Measurements from ENCODE around the gene INIP. TPM values are rescaled to one million over a fixed set of nuclear protein-coding genes. Genes with fewer than 3 reads are reported as not detected.
A peak's percentile ranks its signal among the peaks of the same experiment; 100 is the strongest.

Gene INIP
- total and polyA plus RNA-seq, 2 experiments from 2014 or later, result 13.1 to 18.9 TPM

DNA sequence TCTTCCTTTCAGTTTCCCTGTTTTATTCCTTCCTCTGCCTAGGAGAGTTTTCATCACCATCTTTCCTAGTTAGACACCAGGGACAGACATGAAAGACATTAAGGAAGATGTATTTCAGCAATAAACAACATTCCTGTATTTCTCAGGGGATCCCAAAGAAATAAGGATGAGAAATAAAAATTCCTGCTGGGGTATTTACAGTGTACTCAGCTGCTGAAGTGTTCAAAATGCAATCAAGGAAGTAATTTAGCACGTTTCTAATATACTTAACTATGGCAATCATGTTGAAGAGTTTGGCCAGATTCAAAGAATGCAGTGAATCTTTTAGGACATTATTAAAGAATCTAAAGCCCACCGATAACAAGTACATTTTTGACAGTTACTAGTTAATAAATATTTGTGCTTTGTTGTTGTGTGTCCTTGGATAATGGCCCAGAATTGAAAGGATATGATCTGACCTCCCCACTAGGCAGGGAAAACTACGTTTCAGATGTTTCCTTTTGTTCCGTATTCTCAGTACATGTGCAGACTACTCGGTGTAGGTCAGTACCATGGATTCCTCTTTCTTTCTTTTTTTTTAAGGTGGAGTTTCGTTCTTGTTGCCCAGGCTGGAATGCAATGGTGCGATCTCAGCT is 46.8 kb downstream of the INIP start:
- no peaks in the 10 kb centered on the region for H3K36me3 ChIP-seq
- TF ChIP-seq, protein P1, sequence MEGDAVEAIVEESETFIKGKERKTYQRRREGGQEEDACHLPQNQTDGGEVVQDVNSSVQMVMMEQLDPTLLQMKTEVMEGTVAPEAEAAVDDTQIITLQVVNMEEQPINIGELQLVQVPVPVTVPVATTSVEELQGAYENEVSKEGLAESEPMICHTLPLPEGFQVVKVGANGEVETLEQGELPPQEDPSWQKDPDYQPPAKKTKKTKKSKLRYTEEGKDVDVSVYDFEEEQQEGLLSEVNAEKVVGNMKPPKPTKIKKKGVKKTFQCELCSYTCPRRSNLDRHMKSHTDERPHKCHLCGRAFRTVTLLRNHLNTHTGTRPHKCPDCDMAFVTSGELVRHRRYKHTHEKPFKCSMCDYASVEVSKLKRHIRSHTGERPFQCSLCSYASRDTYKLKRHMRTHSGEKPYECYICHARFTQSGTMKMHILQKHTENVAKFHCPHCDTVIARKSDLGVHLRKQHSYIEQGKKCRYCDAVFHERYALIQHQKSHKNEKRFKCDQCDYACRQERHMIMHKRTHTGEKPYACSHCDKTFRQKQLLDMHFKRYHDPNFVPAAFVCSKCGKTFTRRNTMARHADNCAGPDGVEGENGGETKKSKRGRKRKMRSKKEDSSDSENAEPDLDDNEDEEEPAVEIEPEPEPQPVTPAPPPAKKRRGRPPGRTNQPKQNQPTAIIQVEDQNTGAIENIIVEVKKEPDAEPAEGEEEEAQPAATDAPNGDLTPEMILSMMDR (IDR thresholded peaks at IDR 0.05; ENCODE audit: low read depth, low read length), result no peak
- H3K4me3 ChIP-seq, result no peak overlapping the region
- no peaks in the 10 kb centered on the region for H3K9me3 ChIP-seq (ENCODE audit: low read depth)
- H3K27ac ChIP-seq, result no peak overlapping the region
- no peaks in the 10 kb centered on the region for H3K4me1 ChIP-seq (ENCODE audit: low read depth)
- DNase-seq (ENCODE audit: low read depth in 1 of 2, low spot score in 1 of 2), result no peak
- no peaks in the 10 kb centered on the region for H3K27me3 ChIP-seq

GRCh38 chr9:112669326-112669725 is 48.6 kb downstream of the INIP start:
- H3K36me3 ChIP-seq, result no peaks in the 10 kb centered on the region
- no peaks in the 10 kb centered on the region for H3K4me1 ChIP-seq (ENCODE audit: low read depth)
- H3K27me3 ChIP-seq, result no peaks in the 10 kb centered on the region
- no peak overlapping the region for H3K27ac ChIP-seq
- H3K9me3 ChIP-seq (ENCODE audit: low read depth), result no peaks in the 10 kb centered on the region
- TF ChIP-seq, protein P1 (IDR thresholded peaks at IDR 0.05; ENCODE audit: low read depth, low read length), result no peak
- no peak for DNase-seq (ENCODE audit: low read depth in 1 of 2, low spot score in 1 of 2)
- no peak overlapping the region for H3K4me3 ChIP-seq

GRCh38 chr9:112665347-112665746 is 52.6 kb downstream of the INIP start:
- peak in 1 of 2 donors; percentile 27 for DNase-seq (ENCODE audit: low read depth in 1 of 2, low spot score in 1 of 2)
- no peaks in the 10 kb centered on the region for H3K4me1 ChIP-seq (ENCODE audit: low read depth)
- no peaks in the 10 kb centered on the region for H3K27me3 ChIP-seq

GRCh38 chr9:112664531-112664930 is 53.4 kb downstream of the INIP start:
- Histone ChIP-seq H3K27ac (no peak overlapping the region), H3K4me3 (no peak overlapping the region), H3K9me3 (ENCODE audit: low read depth) (no peaks in the 10 kb centered on the region), H3K27me3 (no peaks in the 10 kb centered on the region), H3K36me3 (no peaks in the 10 kb centered on the region), H3K4me1 (ENCODE audit: low read depth) (no peaks in the 10 kb centered on the region)
- DNase-seq (ENCODE audit: low read depth in 1 of 2, low spot score in 1 of 2), result no peak
- TF ChIP-seq, protein P1 (IDR thresholded peaks at IDR 0.05; ENCODE audit: low read depth, low read length), result no peak

More at GRCh38 chr9:112665347-112665746, 52.6 kb downstream of the INIP start:
- Histone ChIP-seq H3K36me3 (no peaks in the 10 kb centered on the region), H3K9me3 (ENCODE audit: low read depth) (no peaks in the 10 kb centered on the region), H3K4me3 (no peak overlapping the region), H3K27ac (no peak overlapping the region)
- TF ChIP-seq, protein P1 (IDR thresholded peaks at IDR 0.05; ENCODE audit: low read depth, low read length), result peak; percentile 17

- TF ChIP-seq, protein P1 (IDR thresholded peaks at IDR 0.05; ENCODE audit: low read depth, low read length), result no peak
- no peak for DNase-seq (ENCODE audit: low read depth in 1 of 2, low spot score in 1 of 2)
- no peak overlapping the region for H3K4me3 ChIP-seq
- no peaks in the 10 kb centered on the region for H3K27me3 ChIP-seq
- no peak overlapping the region for H3K27ac ChIP-seq
- H3K4me1 ChIP-seq (ENCODE audit: low read depth), result no peaks in the 10 kb centered on the region
- H3K36me3 ChIP-seq, result no peaks in the 10 kb centered on the region
- no peaks in the 10 kb centered on the region for H3K9me3 ChIP-seq (ENCODE audit: low read depth)
These were observed 54.2 kb downstream of the INIP start for GRCh38 chr9:112663681-112664080.
